Measurements from ENCODE around the gene SDK2. TPM values are rescaled to one million over a fixed set of nuclear protein-coding genes. Genes with fewer than 3 reads are reported as not detected.

Gene SDK2
- total RNA-seq, 4 donors from 2014 or later: under 0.01 to 0.49 (median 0.08) TPM

DNA sequence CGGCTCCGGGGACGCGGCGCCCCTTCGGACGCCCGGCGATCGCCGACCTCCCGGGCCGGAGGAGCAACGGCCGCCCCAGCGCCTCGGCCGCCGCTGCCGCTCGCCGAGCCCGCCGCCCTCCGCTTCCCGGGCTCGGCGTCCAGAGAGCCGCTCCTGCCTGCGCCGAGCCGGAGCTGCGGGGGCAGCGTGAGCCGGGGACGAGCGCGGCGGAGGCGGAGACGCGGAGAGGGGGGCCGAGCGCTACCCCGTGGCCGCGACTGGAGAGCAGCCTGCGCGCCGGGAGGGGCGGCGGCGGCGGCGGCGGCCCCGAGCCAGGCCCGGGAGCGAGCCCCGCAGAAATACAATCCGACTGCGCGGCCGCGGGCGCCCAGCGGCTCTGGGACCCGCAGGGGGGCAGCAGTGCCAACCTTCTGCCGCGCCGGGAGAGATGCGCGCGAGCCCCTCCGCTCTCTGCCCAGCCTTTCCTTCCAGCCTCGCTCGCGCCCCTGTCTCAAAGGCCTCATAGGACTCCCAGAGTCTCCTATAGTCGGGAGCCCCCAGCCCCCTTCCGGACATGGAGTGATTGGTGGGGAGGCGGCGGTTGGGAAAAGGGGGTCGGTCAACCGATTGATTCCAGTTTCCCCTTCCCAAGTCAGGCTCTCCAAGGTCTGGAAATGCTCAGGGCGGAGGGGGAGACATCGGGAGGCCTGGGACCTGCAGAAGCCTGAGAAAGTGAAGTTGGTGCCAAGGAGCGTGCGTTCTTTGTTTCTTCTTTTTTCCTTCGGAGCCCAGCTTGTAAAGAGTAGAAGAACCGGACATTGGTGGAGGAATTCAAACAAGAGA is 1.0 kb upstream of the SDK2 start:
- TF ChIP-seq, protein P1, sequence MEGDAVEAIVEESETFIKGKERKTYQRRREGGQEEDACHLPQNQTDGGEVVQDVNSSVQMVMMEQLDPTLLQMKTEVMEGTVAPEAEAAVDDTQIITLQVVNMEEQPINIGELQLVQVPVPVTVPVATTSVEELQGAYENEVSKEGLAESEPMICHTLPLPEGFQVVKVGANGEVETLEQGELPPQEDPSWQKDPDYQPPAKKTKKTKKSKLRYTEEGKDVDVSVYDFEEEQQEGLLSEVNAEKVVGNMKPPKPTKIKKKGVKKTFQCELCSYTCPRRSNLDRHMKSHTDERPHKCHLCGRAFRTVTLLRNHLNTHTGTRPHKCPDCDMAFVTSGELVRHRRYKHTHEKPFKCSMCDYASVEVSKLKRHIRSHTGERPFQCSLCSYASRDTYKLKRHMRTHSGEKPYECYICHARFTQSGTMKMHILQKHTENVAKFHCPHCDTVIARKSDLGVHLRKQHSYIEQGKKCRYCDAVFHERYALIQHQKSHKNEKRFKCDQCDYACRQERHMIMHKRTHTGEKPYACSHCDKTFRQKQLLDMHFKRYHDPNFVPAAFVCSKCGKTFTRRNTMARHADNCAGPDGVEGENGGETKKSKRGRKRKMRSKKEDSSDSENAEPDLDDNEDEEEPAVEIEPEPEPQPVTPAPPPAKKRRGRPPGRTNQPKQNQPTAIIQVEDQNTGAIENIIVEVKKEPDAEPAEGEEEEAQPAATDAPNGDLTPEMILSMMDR (IDR thresholded peaks at IDR 0.05; ENCODE audit: low read depth): no peak

DNA sequence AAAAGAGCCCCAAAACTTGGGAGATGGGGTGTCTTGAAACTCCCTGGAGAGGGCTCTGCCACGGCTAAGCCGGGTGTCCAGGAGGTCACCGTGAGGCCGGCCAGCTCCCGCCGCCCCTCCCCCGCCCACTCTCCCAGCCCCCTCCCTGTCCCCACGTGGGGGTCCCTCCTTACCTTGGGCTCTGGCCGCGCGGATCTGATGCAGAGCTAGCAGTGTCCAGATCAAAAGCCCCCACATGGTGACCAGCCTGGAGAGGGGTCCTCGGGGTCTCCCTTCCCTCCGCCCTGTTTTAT is 447 bp downstream of the SDK2 start:
- TF ChIP-seq, protein P1 (IDR thresholded peaks at IDR 0.05; ENCODE audit: low read depth): no peak

DNA sequence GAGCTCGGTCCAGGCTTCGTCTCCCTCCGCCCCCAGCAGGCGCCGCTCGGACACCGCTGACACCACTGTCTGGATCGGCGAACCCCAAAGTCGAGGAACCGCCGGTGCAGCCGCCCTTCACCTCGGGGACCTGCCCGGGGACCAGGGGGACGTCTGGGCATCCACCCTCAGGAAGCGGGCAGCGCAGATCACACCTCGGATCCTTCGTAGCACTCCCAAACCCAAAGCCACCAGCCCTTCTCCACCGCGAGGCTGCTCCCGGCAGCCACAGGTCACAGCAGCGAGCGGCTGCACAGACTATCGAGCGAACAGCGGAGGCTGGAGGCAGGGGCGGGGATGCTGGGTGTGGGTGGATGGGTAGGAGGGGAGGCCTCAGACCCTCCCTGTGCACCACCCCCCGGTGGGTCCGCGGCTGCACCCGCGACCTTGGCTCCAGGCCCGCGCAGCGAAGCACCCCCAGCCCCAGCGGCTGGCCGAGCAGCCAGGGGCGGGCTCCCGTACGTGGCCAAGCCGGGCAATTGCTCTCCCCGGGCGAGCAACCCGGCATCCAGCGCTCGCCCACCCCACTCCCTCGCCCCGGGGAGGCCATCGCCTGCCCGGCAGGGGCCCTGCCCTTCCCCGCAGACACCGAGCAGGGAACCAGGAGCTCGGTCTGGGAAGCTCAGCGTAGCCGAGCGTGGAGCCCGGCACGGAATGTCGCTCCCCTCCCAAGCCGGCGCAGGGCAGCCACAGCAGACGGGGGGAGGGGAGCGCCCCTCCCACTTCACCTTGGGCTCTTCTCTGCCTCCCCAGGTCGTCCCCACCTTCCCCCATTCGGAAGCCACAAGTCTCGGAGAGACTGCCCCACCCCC is 1.0 kb downstream of the SDK2 start:
- TF ChIP-seq, protein P1 (IDR thresholded peaks at IDR 0.05; ENCODE audit: low read depth): no peak

DNA sequence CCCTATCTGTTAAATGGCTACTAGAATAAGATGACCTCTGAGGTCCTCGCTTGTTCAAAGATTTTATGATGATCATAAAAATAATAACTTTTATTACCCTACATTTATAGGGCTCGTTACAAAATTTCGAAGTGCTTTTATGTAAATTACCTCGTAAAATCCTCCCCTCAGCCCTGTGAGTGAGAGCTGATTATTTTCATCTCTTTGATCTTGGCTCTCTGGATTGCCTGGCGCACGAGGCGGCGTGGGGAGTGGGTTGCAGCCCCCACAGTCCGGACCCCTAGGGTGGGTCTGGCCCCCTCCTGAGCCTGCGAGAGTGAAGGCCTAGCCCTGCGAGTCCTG is 1.6 kb downstream of the SDK2 start:
- TF ChIP-seq, protein P1 (IDR thresholded peaks at IDR 0.05; ENCODE audit: low read depth): no peak

DNA sequence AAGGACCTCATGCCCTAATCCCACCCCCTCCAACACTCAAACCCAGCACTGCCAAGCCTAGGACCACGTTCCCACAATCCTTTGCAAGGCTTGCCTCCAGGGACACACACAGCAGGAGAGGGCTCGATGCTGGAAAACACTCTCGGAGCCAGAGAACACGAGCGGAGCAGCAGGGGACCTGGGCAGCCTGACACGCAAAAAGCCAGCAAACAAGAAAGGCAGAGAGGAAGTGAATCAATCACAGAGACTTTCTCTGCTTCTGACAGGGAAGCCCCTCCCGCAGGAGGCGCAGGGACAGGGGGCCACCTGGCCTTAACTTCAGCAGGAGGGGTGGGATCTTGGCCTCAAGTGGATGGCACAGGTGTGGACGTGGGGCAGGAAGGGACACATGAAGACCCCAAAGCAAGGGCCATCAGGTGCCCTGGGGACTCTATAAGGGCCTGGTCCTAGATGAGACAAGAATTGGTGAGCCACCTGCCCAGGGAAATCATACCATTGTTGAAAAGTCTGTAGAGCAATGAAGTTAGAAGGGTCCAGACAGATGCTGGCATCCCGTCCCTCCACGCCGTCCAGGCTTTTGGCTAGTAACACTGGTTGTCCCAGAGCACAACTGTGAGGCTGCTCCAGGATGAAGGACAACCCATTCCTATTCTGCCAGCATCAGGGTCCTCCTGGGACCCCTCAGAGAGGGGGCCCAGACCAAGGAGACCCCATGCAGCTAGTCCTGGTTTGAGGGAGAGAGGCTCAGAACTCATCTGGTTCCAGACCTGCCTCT is 2.2 kb downstream of the SDK2 start:
- TF ChIP-seq, protein P1 (IDR thresholded peaks at IDR 0.05; ENCODE audit: low read depth): no peak

DNA sequence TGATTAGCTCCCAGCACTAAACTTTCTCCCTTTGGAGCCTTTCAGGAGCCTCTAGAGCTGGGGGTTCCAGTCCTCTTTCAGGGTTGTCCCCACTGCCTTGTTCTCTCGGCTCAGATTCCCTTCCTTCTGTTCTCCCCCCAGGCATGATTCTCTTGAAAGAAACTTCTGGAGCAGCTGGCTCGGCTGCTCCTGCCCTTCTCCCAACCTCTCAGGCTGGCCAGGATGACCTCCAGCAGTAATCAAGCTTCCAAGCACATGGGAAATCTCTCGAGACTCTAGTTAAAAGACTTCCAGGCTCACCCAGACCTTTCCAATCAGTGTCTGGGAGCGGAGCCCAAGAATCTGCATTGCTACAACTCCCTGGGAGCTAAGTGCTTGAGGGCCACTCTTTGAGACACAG is 3.6 kb downstream of the SDK2 start:
- TF ChIP-seq, protein P1 (IDR thresholded peaks at IDR 0.05; ENCODE audit: low read depth): no peak

DNA sequence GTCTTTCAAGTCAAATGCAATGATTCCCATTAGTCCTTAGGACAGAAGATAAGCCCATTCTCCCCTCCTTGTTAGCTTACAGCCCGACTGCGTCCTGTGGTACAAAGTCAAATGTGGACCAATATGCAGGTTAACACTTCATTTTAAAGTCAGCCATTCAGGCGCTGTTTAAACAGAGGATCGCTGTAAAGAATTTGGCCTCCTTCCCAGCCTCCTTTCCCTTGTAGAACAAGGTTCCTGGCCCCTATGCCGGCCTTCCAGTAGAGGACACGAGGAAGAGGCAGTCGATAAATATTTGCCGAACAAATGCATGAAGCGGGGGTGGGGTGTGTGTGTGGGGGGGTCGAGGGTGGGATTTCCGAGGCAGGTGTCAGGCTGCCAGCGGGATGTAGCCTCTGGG is 4.3 kb downstream of the SDK2 start:
- TF ChIP-seq, protein P1 (IDR thresholded peaks at IDR 0.05; ENCODE audit: low read depth): no peak
